HepG2 (cell line): ENCODE results near the gene SYNPR. TPM values are rescaled to one million over a fixed set of nuclear protein-coding genes. Genes with fewer than 3 reads are reported as not detected.

ENCODE experiments used
- ATAC-seq: fragments of 200-7000 bp; cut with Tn5 transposase; 3 replicates; pipeline ENCODE4 v1.9.1; 2020; ENCODE audit warnings: mild to moderate bottlenecking, moderate library complexity
- BruUV-seq: library from RNA; stranded (reverse); fragments of 400-500 nt; replicated peaks from 2 replicates; lab custom pipeline; 2021; lab: Mats Ljungman, UMichigan
- CTCF ChIA-PET: fragments of 300-600 bp; formaldehyde crosslinking; extraction: SDS; loops from one replicate; lab custom pipeline; 2021; ENCODE audit warnings: low total read pairs, inconsistent platforms, low intra/inter-chr PET ratio; lab: Yijun Ruan, JAX
- POLR2A ChIA-PET: fragments of 350-600 bp; sonication (Branson Sonifier 250); formaldehyde crosslinking; loops from one replicate; lab custom pipeline; 2020; ENCODE audit warnings: antibody characterized with exemption, inconsistent platforms; lab: Yijun Ruan, JAX
- DNase-seq: peaks from one replicate; pipeline ENCODE4 v3.0.0-alpha.2; 2015; ENCODE audit warnings: low spot score
- FAIRE-seq: peaks from 3 replicates; lab custom pipeline; 2011; peaks lifted over from hg19 to GRCh38; lab: Jason Lieb, UNC
- H2AFZ ChIP-seq: one replicate; pipeline ENCODE4 v1.6.1; 2011; ENCODE audit warnings: low read length, inconsistent platforms
- H3K27ac ChIP-seq: fragments of 300-600 bp; 3 replicates; pipeline ENCODE4 v1.8.0; 2011; ENCODE audit warnings: mixed run types, mild to moderate bottlenecking, mixed read lengths, low read length, inconsistent platforms; ENCODE audit not compliant: insufficient read depth; ENCODE audit errors: extremely low read length
- H3K27me3 ChIP-seq, 2 experiments: fragments of 200-600 bp in 1 of 2; 2 replicates in 1 of 2; 3 replicates in 1 of 2; pipeline versions ENCODE4 v1.6.0 to v1.8.0; 2011; ENCODE audit warnings: low read length in 2 of 2, mild to moderate bottlenecking in 2 of 2, moderate library complexity in 2 of 2, inconsistent platforms in 1 of 2; ENCODE audit not compliant: insufficient read depth in 2 of 2, control insufficient read depth in 1 of 2
- H3K36me3 ChIP-seq, 2 experiments: fragments of 200-600 bp in 1 of 2; replicated peaks in 1 of 2; 2 replicates in 1 of 2; 3 replicates in 1 of 2; pipeline versions ENCODE4 v1.5.1 to v1.8.0; 2011; ENCODE audit warnings: low read length in 2 of 2, inconsistent platforms in 1 of 2; ENCODE audit not compliant: insufficient read depth in 2 of 2, control insufficient read depth in 1 of 2
- H3K4me1 ChIP-seq: 2 replicates; pipeline ENCODE4 v1.5.1; 2012; ENCODE audit warnings: low read length, inconsistent platforms; ENCODE audit not compliant: insufficient read depth
- H3K4me2 ChIP-seq: 2 replicates; pipeline ENCODE4 v1.6.0; 2011; ENCODE audit warnings: low read depth, low read length, inconsistent platforms
- H3K4me3 ChIP-seq, 3 experiments: fragments of 200-600 bp in 1 of 3; sonication (generic), shearing (Covaris generic) in 1 of 3; replicated peaks in 1 of 3; 2 replicates each; pipeline ENCODE4 v1.5.1; 2011 to 2016; ENCODE audit warnings: low read length in 3 of 3, inconsistent platforms in 2 of 3, low read depth in 2 of 3, mild to moderate bottlenecking in 2 of 3, control low read depth in 1 of 3, mixed read lengths in 1 of 3; ENCODE audit not compliant: insufficient read depth in 1 of 3
- H3K79me2 ChIP-seq: one replicate; pipeline ENCODE4 v1.6.1; 2011; ENCODE audit warnings: low read length, inconsistent platforms; ENCODE audit not compliant: insufficient read depth
- H3K9ac ChIP-seq: 2 replicates; pipeline ENCODE4 v1.6.0; 2011; ENCODE audit warnings: mild to moderate bottlenecking, low read depth, low read length, inconsistent platforms; ENCODE audit not compliant: insufficient read depth
- H3K9me3 ChIP-seq: 2 replicates; pipeline ENCODE4 v1.5.1; 2012; ENCODE audit warnings: mild to moderate bottlenecking, low read length
- H4K20me1 ChIP-seq: 2 replicates; pipeline ENCODE4 v1.6.0; 2011; ENCODE audit warnings: inconsistent platforms, mild to moderate bottlenecking, low read length, moderate library complexity; ENCODE audit not compliant: insufficient read depth
- GPBP1L1 ChIP-seq: sonication (generic); formaldehyde crosslinking; IDR thresholded peaks from 2 replicates; pipeline ENCODE4 v1.5.0; 2020; ENCODE audit warnings: mild to moderate bottlenecking, missing genetic modification reagents
- PLSCR1 ChIP-seq: sonication (generic); formaldehyde crosslinking; IDR thresholded peaks from 2 replicates; pipeline ENCODE4 v1.5.0; 2020; ENCODE audit warnings: missing genetic modification reagents, mild to moderate bottlenecking, borderline replicate concordance
- REL ChIP-seq: sonication (generic); formaldehyde crosslinking; conservative IDR thresholded peaks from 2 replicates; pipeline ENCODE4 v1.8.0; 2022; ENCODE audit warnings: mild to moderate bottlenecking, missing genetic modification reagents, moderate library complexity
- RFX3 ChIP-seq: IDR thresholded peaks from 2 replicates; pipeline ENCODE4 v1.6.1; 2016; ENCODE audit warnings: missing biosample characterization, missing genetic modification reagents
- U2AF2 ChIP-seq: fragments of 200-400 bp; formaldehyde crosslinking; IDR thresholded peaks from 2 replicates; pipeline ENCODE4 v1.6.1; 2017; ENCODE audit warnings: low read depth, mild to moderate bottlenecking, low read length
- ZNF280B ChIP-seq: sonication (generic); formaldehyde crosslinking; IDR thresholded peaks from 2 replicates; pipeline ENCODE4 v1.5.0; 2020; ENCODE audit warnings: missing genetic modification reagents, mild to moderate bottlenecking, borderline replicate concordance
- ZNF296 ChIP-seq: sonication (generic); formaldehyde crosslinking; conservative IDR thresholded peaks from 2 replicates; pipeline ENCODE4 v1.5.0; 2020; ENCODE audit warnings: mild to moderate bottlenecking, missing genetic modification reagents
- ZNF326 ChIP-seq: sonication (generic); formaldehyde crosslinking; IDR thresholded peaks from 2 replicates; pipeline ENCODE4 v1.4.0; 2020; ENCODE audit warnings: missing genetic modification reagents, borderline replicate concordance
- ZNF75D ChIP-seq: sonication (generic); formaldehyde crosslinking; IDR thresholded peaks from 2 replicates; pipeline ENCODE4 v1.8.1; 2023; ENCODE audit warnings: missing genetic modification reagents, mild to moderate bottlenecking, borderline replicate concordance
- WGBS: methylation state at CpG from one replicate; pipeline ENCODE4 v1.1.6; 2017; ENCODE audit warnings: low lambda C conversion rate; 5-methylcytosine and 5-hydroxymethylcytosine counted together
- in situ Hi-C: cut with HindIII; loops from 2 replicates; pipeline ENCODE4 v1.10.0; 2017; ENCODE audit warnings: low pct_unique_long_range_greater_than_20kb; ENCODE audit not compliant: extremely low pct_ligation_motif_present
- intact Hi-C: fragments of 100-400 bp; cut with micrococcal nuclease; formaldehyde crosslinking; loops from one replicate; pipeline ENCODE4 v1.10.0; 2022; ENCODE audit not compliant: unreplicated experiment
- polyA plus RNA-seq, 8 experiments: library from polyadenylated mRNA; depleted of rRNA in 3 of 8; stranded (reverse) in 7 of 8; unstranded in 1 of 8; fragments of >200 nt; fragmentation: Illumina TruSeq in 4 of 8; extraction: Trizol in 4 of 8; gene quantifications; 2 replicates each; pipeline versions ENCODE4 v1.2.1 to v1.2.3, GENCODE V29; 2011 to 2016; ENCODE audit warnings: low read depth in 4 of 8, missing spikeins in 1 of 8, mixed read lengths in 1 of 8; ENCODE audit not compliant: insufficient read depth in 1 of 8
- total RNA-seq, 5 experiments: library from RNA; depleted of rRNA; stranded (reverse); fragments of >200 nt; fragmentation: Illumina TruSeq; extraction: Trizol; gene quantifications; 2 replicates each; pipeline ENCODE4 v1.2.3, GENCODE V29; 2016; ENCODE audit warnings: low read depth in 1 of 5

The SYNPR gene
- total and polyA plus RNA-seq, 2 of the 13 experiments (the other 11 are each of a cell fraction or from before 2014, with no cell fraction given), result 0.04 TPM; not detected in 1

- no TSS peak for BruUV-seq
- peaks cover 10% of the 10 kb centered on the region for H3K9me3 ChIP-seq
- H3K4me1 ChIP-seq, result peaks cover 6% of the 10 kb centered on the region
- H3K27ac ChIP-seq, result no peak overlapping the region
- in situ Hi-C loops, result no loop called here
- no peak overlapping the region for H3K4me2 ChIP-seq
- no peaks in the 10 kb centered on the region for H3K79me2 ChIP-seq
- H3K27me3 ChIP-seq, result no peaks in the 10 kb centered on the region
- FAIRE-seq (no peak), DNase-seq (no peak), ATAC-seq (no peak)
- WGBS, result 4% methylated on average over 1 of the region's 1 CpG
- ChIA-PET POLR2A (no interaction called here), CTCF (no interaction called here)
- no peak overlapping the region for H3K9ac ChIP-seq
- H2AFZ ChIP-seq, result no peak overlapping the region
- no peaks in the 10 kb centered on the region for H3K36me3 ChIP-seq
- H4K20me1 ChIP-seq, result no peaks in the 10 kb centered on the region
- no peak overlapping the region for H3K4me3 ChIP-seq
- TF ChIP-seq ZNF326 (no peak), ZNF296 (CRISPR knock-in tag) (no peak), REL (CRISPR knock-in tag) (no peak), PLSCR1 (CRISPR knock-in tag) (no peak), ZNF280B (no peak), GPBP1L1 (CRISPR knock-in tag) (no peak), ZNF75D (CRISPR knock-in tag) (no peak), U2AF2 (no peak), RFX3 (no peak)
- intact Hi-C loops, result no loop called here
These were observed 307.8 kb downstream of the SYNPR start for GRCh38 chr3:63585927-63586326.
